Colon (tissue), 2 donors: ENCODE data around the gene NR0B2.
"Not testable (repeated sequence)": the region's sequence is repeated elsewhere in the genome, so short reads cannot be mapped to it uniquely, and the experiment has no call there.

ENCODE experiments used
- FAIRE-seq: peaks from 2 replicates; lab custom pipeline; 2012; peaks lifted over from hg19 to GRCh38; lab: Jason Lieb, UNC
- donor health status: control.
- donor health status: control.

The NR0B2 gene

GRCh38 chr1:26889551-26890466 lies 24.0 kb downstream of the NR0B2 start, which contains the start of gene GPN2:
Gene GPN2, minus strand, starts transcription at chr1:26890283. Its CDS starts 187 bp downstream, at chr1:26890096.
- FAIRE-seq: no peak

- no peak for FAIRE-seq
These were observed 25.5 kb downstream of the NR0B2 start for GRCh38 chr1:26888231-26888630.

- FAIRE-seq: no peak
These were observed 26.6 kb downstream of the NR0B2 start for GRCh38 chr1:26887125-26887524.

GRCh38 chr1:26882696-26883463 lies 30.9 kb downstream of the NR0B2 start:
- FAIRE-seq: no peak

GRCh38 chr1:26881611-26882010 lies 32.2 kb downstream of the NR0B2 start:
- not testable (repeated sequence) for FAIRE-seq

- FAIRE-seq: no peak
These were observed 34.0 kb downstream of the NR0B2 start for GRCh38 chr1:26879793-26880192.

GRCh38 chr1:26877326-26877725 lies 36.4 kb downstream of the NR0B2 start:
- no peak for FAIRE-seq

GRCh38 chr1:26874896-26875295 lies 38.9 kb downstream of the NR0B2 start:
- FAIRE-seq: no peak

GRCh38 chr1:26873097-26873496 lies 40.7 kb downstream of the NR0B2 start:
- not testable (repeated sequence) for FAIRE-seq

- FAIRE-seq: no peak
These were observed 48.9 kb downstream of the NR0B2 start for GRCh38 chr1:26864610-26865480.

- no peak for FAIRE-seq
These were observed 50.1 kb downstream of the NR0B2 start for GRCh38 chr1:26863685-26864077.

- no peak for FAIRE-seq
These were observed 50.7 kb downstream of the NR0B2 start, which contains the start of gene SFN for GRCh38 chr1:26862781-26863684. Gene SFN, plus strand, starts transcription at chr1:26863149. Its CDS starts 64 bp downstream, at chr1:26863213.

- FAIRE-seq: no peak
These were observed 51.8 kb downstream of the NR0B2 start for GRCh38 chr1:26861889-26862378.
